ENCODE data around the gene TTC23.

TTC23 gene

GRCh38 chr15:99165956-99166689, 83.3 kb downstream of the TTC23 start:
- no peak for DNase-seq (ENCODE audit: extremely low read depth in 1 of 2, low read depth in 1 of 2)

- no peak for DNase-seq (ENCODE audit: extremely low read depth in 1 of 2, low read depth in 1 of 2)
Observed at GRCh38 chr15:99165020-99165790, 84.2 kb downstream of the TTC23 start.

GRCh38 chr15:99164119-99164518, 85.3 kb downstream of the TTC23 start:
- no peak for DNase-seq (ENCODE audit: extremely low read depth in 1 of 2, low read depth in 1 of 2)

GRCh38 chr15:99163271-99164062, 85.9 kb downstream of the TTC23 start:
- DNase-seq (ENCODE audit: extremely low read depth in 1 of 2, low read depth in 1 of 2): no peak

- no peak for DNase-seq (ENCODE audit: extremely low read depth in 1 of 2, low read depth in 1 of 2)
Observed at GRCh38 chr15:99158626-99159412, 90.6 kb downstream of the TTC23 start.

GRCh38 chr15:99157456-99157855, 91.9 kb downstream of the TTC23 start:
- no peak for DNase-seq (ENCODE audit: extremely low read depth in 1 of 2, low read depth in 1 of 2)

- DNase-seq (ENCODE audit: extremely low read depth in 1 of 2, low read depth in 1 of 2): no peak
Observed at GRCh38 chr15:99155961-99156443, 93.4 kb downstream of the TTC23 start.

GRCh38 chr15:99154271-99154670, 95.1 kb downstream of the TTC23 start:
- DNase-seq (ENCODE audit: extremely low read depth in 1 of 2, low read depth in 1 of 2): no peak

GRCh38 chr15:99153026-99153535, 96.3 kb downstream of the TTC23 start:
- DNase-seq (ENCODE audit: extremely low read depth in 1 of 2, low read depth in 1 of 2): no peak

- DNase-seq (ENCODE audit: extremely low read depth in 1 of 2, low read depth in 1 of 2): no peak
Observed at GRCh38 chr15:99151156-99151555, 98.2 kb downstream of the TTC23 start.

- DNase-seq (ENCODE audit: extremely low read depth in 1 of 2, low read depth in 1 of 2): no peak
Observed at GRCh38 chr15:99149366-99149765, 100.0 kb downstream of the TTC23 start.

GRCh38 chr15:99148851-99149276, 100.5 kb downstream of the TTC23 start:
- DNase-seq (ENCODE audit: extremely low read depth in 1 of 2, low read depth in 1 of 2): no peak

- no peak for DNase-seq (ENCODE audit: extremely low read depth in 1 of 2, low read depth in 1 of 2)
Observed at GRCh38 chr15:99146661-99147060, 102.7 kb downstream of the TTC23 start.

GRCh38 chr15:99145778-99146177, 103.6 kb downstream of the TTC23 start:
- DNase-seq (ENCODE audit: extremely low read depth in 1 of 2, low read depth in 1 of 2): no peak

- no peak for DNase-seq (ENCODE audit: extremely low read depth in 1 of 2, low read depth in 1 of 2)
Observed at GRCh38 chr15:99145005-99145404, 104.4 kb downstream of the TTC23 start.

GRCh38 chr15:99143655-99144610, 105.4 kb downstream of the TTC23 start:
- no peak for DNase-seq (ENCODE audit: extremely low read depth in 1 of 2, low read depth in 1 of 2)

GRCh38 chr15:99143242-99143641, 106.1 kb downstream of the TTC23 start:
- DNase-seq (ENCODE audit: extremely low read depth in 1 of 2, low read depth in 1 of 2): no peak

GRCh38 chr15:99142562-99142961, 106.8 kb downstream of the TTC23 start:
- no peak for DNase-seq (ENCODE audit: extremely low read depth in 1 of 2, low read depth in 1 of 2)

- DNase-seq (ENCODE audit: extremely low read depth in 1 of 2, low read depth in 1 of 2): no peak
Observed at GRCh38 chr15:99141943-99142342, 107.4 kb downstream of the TTC23 start.

Measured in stimulated activated CD8-positive, alpha-beta memory T cell treated with anti-CD3 and anti-CD28 coated beads, Interleukin-7, amount 100 ng/mL, for 48 hours (primary cell).